ENCODE data around the gene CD2.

CD2 gene, protein sequence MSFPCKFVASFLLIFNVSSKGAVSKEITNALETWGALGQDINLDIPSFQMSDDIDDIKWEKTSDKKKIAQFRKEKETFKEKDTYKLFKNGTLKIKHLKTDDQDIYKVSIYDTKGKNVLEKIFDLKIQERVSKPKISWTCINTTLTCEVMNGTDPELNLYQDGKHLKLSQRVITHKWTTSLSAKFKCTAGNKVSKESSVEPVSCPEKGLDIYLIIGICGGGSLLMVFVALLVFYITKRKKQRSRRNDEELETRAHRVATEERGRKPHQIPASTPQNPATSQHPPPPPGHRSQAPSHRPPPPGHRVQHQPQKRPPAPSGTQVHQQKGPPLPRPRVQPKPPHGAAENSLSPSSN

DNA sequence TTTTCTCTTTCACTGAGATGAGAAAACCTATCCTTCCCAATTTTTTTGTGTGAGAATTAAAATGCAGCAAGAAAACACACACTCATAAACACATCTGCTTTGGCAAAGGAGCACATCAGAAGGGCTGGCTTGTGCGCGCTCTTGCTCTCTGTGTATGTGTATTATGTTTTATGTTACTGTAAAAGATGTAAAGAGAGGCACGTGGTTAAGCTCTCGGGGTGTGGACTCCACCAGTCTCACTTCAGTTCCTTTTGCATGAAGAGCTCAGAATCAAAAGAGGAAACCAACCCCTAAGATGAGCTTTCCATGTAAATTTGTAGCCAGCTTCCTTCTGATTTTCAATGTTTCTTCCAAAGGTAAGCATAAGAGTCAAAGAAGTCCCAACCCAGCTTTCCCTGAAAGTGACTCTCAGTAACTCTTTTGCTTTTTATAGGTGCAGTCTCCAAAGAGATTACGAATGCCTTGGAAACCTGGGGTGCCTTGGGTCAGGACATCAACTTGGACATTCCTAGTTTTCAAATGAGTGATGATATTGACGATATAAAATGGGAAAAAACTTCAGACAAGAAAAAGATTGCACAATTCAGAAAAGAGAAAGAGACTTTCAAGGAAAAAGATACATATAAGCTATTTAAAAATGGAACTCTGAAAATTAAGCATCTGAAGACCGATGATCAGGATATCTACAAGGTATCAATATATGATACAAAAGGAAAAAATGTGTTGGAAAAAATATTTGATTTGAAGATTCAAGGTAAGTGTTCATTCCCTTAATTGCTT is at the start of gene CD2:
Gene CD2, plus strand, starts transcription at position 233 of the 780 bp plus-strand sequence. Its CDS starts 63 bp downstream, at position 296.
- DNase-seq (ENCODE audit: low read depth), result no peak

DNA sequence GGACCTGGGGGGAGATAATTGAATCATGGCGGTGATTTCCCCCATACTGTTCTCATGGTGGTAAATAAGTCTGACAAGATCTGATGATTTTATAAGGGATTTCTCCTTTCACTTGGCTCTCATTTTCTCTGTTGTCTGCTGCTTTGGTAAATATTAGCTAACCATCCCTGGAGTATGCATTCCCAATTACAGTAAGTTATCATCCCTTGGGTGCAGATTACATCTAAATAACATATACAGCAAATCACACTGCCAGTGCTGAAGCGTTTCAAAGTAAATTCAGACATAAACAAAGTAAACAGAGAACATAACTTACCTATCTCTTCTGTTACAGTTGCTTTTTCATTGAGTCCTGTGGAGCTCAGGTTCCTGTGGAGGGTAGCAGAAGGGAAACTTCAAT is 48.1 kb upstream of the CD2 start:
- DNase-seq (ENCODE audit: low read depth), result no peak

DNA sequence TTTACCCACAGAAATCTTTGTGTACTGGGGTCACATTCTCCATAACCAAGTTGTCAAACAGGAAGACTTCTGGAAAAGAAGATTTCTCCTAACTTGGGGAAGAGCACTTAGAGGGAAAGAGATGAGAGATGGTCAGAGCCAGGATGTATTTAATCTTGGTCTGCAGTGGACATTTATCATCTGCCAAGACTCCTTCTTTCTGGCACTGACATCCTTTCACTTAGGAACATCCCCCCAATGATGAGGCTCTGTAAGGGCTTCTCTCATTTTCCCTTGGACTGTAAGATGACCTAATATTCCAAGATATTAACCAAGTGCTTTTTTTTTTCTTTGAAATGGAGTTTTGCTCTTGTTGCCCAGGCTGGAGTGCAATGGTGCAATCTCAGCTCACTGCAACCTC is 47.4 kb upstream of the CD2 start:
- no peak for DNase-seq (ENCODE audit: low read depth)

DNA sequence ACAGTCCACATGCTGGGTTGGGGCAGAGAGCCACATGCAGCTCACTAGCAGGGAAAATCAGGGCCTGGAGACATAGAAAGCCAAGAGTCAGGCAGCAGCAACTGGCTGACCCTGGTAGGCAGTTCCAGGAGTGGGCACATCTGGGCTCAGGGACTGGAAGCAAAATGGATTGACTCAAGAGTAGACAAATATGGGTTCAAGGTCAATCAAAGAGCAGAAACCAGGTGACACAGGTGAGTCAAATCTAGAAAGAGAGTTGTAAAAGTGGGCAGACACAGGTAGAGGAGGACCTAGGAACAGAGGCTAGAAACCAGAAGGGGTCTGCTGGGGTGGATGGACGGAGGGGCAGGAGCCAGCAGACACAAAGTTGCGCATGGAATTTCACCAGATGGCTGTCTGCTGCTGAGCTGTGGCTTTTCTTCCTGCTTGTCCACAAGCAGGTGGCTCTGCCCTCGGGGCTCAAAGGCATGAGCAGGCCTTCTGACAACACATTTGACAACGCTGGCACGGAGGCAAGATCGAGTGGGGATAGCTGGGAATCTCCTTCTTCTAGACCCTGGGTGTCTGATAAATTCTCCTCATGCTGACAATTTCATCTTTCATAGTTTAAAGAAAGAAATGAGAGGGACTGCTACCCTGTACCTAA is 45.9 kb upstream of the CD2 start:
- no peak for DNase-seq (ENCODE audit: low read depth)

DNA sequence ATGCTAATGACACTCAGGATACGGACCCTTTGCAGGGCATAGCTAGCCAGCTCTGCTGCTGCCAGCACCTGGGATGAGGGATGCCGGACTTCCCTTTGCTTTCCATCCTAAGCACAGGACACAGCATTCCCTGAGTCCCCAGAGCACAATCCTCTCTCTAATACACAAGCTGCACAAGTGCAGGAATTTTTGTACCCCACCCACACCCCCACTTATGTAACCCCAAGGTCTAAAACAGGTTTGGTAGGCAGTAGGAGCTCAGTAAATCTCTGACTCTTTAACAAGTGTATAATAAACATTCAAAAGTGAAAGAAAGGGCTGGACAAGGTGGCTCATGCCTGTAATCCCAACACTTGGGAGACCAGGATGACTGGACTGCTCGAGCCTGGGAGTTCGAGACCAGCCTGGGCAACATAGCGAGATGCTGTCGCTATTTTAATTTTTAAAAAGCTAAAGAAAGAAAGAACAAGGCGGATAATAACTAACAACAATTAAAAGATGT is 44.5 kb upstream of the CD2 start:
- DNase-seq (ENCODE audit: low read depth), result no peak

DNA sequence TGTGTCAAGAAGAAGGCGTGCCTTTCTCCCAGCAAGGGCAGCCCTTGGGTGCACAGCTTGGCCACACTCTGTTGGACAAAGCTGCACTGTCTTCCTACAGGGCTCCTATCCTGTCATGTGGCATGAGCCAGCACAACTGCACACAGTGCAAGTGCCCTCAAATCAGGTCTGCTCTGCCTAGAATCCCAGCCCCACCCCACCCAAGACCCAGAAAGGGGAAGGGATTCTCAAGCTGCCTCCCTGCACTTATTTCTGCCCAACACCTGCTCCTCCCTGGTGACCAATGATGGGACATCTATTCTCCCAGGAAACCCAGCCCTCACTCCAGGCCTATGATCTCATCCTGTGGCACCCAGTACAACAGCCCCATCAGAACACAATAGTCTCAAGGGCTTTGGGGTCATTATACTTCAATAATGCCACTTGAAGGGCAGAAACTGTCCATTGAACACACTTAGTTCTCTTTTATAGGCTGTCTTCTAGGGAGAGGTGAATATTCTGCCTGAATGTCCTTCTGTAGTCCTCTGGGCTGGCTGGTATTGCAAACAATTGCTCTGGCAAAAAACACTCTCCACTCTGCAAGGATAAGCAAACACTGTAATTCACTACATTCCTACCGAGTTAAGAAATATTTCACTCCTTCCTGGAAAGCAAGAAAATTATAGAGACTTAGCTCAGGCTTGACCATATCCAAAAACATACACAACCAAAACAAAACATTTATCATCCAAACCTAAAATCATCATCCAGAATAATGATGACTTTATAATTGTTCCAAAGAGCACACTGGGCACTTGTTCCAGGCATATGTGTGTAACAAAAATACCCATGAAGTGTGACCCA is 43.6 kb upstream of the CD2 start:
- DNase-seq (ENCODE audit: low read depth), result no peak

DNA sequence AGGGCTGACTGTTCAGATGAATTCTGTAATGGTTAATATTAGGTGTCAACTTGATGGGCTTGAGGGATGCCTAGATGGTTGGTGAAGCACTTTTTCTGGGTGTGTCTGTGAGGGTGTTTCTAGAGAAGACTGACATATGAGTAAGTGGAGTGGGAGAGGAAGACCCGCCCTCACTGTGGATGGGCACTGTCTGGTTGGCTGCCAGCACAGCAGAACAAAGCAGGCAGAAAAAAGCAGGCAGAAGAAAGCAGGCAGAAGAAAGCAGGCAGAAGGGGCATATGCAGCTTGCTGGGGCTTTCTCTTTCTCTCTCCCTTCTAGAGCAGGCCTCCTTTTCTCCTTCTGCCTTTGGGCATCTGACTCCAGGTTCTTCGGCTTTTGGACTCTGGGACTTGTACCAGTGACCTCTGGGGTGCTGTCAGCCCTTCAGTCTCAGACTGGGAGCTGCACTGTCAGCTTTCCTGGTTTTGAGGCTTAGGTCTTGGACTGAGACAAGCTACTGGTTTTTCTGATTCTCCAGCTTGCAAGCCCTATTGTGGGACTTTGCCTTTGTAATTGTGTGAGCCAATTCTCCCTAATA is 42.9 kb upstream of the CD2 start:
- DNase-seq (ENCODE audit: low read depth), result no peak

DNA sequence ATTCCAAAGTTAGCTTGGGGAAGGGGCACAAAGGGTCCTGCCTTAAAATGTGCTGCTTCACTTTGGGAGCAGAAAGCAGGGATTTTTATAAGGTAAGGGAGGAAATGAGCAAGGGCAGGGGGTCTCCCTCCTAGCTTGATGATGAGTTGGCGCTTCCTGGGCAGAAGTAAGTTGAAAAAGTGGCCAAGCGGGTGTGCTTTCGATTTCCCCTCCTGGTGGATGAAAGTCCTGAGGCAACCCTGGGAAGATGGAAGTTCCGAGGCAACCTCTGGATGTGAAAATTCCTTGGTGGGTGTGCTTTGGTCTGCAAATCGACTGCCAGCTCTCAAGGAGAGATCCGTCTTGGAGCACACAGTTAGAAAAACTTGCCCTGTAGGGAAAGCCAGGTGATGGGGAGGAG is 41.7 kb upstream of the CD2 start:
- DNase-seq (ENCODE audit: low read depth), result no peak

DNA sequence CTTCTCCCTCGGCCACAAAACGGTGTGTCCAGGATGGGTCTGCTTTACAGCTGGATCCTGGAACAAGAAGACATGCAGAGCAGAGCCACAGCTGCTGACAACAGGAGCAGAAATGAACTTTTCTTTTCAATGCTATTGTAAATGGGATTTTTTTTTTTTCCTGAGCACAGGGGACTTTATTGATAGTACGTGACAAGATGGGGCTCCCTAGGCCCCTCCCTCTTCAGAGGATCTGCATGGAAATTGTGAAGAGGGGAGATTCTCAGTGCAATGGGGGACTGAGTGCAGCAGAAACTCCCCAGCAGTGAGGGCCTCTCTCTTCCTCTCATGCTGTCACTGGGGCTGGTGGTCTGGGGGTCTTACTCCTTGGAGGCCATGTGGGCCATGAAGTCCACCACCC is 40.8 kb upstream of the CD2 start:
- DNase-seq (ENCODE audit: low read depth), result no peak

DNA sequence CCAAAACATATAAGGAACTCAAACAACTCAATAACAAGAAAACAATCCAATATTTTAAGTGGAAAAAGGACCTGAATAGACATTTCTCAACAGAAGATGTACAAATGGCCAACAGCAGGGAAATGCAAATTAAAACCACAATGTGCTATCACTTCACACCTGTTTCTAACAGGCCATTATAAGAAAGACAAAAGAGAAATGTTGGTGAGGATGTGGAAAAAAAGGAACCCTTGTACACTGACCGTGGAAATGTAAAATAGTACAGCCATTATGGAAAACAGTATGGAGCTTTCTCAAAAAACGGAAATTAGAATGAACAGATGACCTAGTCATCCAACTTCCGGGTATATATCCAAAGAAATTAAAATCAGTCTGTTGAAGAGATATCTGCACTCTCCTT is 37.8 kb upstream of the CD2 start:
- no peak for DNase-seq (ENCODE audit: low read depth)

DNA sequence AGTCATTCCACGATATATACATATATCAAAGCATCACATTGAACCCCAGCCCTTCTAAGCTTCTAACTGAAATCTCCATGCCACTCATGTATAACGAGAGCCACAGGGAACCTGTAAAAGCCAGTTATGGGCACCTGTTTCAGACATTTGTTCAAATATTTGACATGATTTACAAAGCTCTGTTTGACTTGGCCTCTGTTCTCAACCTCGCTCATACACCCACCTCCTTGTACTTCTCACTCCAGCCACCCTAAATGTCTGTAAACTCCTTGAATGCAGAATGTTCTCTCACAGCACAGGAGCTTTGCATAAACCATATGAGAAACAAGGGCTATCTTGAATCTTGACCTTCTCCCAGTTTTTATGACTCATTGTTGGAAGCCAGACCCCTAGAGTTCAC is 36.9 kb upstream of the CD2 start:
- no peak for DNase-seq (ENCODE audit: low read depth)

DNA sequence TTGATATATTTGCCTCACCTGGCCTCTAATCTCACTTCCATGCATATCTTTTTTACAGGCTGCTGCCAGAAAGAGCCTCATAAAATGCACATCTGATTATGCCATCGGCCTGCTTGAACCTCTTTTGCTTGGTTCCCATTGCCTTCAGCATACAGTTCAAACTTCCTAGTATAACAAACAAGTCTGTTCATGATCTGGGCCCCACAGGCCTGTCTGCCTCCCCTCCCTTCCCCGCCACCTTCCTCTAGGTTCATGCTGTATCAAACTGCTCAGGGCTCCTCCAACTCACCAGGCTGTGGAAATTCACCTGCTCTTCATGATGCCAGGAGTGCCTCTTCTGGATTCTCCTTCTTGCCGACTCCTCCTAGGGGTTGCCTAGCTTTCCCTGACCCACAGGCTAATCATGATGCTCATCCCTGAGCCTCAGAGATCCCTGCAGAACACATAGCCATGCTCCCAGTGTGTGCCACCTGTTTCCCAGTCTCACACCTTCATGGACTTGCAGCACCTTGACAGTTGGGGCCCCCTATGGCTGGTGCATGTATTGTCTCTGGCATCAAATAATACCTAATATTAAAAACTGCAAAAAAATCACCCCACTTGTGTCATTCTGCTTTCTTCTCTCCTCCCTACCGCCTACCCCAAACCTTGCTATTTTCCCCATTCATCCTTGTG is 33.7 kb upstream of the CD2 start:
- no peak for DNase-seq (ENCODE audit: low read depth)

DNA sequence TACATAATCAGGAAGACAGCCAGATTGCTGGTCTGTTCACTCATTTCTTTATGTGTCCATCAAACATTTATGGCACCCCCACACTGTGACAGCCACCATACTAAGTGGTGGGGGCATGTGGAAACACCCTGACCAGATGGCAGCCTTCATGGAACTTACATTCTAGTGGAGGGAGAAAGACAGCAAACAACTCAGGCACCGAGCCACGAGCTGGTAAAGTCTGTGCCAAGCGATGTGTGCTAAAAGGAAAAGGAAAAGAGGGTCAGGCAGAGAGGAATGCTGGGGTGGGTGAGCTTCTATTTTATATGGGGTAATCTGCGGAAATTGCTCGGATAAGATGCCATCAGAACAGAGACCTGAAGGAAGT is 33.2 kb upstream of the CD2 start:
- no peak for DNase-seq (ENCODE audit: low read depth)

DNA sequence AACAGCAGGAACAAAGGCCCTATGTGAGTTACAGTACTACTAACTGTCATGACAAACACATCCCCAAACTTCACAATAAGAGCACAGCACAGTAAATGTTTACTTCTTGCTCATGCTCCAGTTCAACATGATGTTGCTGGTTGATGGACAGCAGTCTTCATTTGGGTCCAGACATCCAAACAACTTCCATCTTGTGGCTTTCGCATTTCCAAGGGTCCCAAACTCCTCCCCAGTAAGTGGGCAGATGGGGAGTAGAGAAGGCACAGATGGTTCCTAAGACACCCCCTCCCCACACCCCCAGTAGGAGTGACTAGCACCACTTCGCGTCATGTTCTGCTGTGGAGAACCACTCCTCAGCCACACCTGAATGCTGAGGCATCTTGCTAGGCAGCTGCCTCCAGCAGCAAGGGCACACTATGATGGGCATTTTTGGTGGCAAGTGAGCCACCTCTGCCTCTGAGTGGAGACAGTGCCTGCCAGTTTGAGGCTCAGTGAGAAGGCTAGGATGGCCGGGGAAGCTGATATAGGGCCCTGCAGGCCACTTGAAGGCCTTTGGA is 32.7 kb upstream of the CD2 start:
- DNase-seq (ENCODE audit: low read depth), result no peak

DNA sequence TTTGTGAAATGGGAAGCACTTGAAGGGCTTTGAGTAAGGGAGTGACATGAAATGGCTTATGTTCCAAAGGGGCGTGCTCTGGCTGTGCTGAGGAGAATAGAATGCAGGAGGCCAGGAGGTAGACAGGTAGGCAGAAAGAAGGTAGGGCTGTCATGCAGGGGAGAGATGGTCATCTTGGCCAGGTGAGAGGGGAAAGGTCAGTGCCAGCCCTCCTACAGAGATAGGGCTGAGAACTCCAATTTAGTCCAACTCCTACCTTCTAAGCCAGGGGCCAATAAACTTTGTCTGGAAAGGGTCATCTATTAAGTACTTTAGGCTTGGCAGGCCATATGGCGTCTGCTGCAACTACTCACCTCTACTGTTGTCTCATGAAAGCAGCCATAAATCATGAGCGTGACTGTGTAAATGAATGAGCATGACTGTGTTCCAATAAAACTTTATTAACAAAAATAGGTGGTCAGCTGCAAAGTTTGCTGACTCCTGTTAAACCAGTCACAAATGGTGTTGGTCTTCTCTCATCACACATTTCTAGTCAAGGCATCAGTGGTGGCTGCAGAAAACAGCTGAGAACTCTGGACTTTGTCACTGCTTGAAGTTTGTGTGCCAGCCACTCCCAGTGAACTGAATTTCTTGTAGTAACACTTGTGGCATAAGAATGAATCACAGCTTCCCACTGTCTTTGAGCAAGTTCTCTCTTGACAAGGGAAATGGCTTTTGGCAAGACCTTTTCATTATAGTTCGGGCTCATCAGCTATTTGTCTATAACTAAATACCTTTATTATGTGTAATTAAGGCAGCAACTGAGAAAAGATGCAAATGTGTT is 32.0 kb upstream of the CD2 start:
- no peak for DNase-seq (ENCODE audit: low read depth)

DNA sequence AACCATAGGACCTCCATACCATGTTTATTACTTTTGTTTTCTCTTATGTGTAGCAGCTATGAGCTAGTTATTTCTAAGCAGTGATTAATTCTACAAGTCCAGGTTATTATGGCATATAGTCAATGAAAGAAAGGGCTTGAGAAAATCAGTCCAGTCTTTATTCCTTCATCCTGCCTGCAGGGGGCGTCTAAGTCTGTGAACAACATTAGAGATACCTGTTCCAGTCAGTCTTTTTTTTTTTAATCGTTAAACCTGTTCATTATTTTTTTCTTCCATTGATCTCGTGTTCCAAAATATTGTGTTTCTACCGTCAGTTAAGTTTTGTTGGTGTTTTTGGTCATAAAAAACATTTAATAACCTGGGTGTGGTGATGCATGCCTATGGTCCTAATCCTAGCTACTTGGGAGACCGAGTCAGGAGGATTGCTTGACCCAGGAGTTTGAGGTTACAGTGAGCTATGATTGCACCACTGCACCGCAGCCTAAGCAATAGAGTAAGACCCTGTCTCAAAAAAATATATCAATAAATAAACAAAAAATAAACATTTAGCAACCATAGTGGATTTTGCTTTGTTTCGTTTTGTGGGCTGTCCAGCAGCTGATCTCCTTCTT is 29.4 kb upstream of the CD2 start:
- peak; percentile 17 for DNase-seq (ENCODE audit: low read depth)

DNA sequence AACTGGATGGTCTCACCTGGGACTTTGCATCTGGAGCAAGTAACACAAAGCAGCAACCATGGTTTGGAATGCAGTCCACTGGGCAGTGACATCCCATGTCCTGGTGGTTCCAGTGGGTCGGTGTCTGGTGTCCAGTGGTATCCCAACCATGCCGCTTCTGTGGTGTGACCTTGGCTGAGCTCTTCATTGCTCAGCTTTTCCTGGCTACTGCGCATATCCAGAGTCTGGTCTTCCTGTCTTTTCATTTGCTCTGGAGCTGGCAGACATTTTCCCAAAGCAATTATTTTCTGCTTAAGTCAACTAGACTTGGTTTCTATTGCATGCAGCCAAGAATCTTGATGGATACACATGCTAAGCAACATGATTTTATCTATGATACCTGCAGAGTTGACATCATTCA is 28.4 kb upstream of the CD2 start:
- no peak for DNase-seq (ENCODE audit: low read depth)

DNA sequence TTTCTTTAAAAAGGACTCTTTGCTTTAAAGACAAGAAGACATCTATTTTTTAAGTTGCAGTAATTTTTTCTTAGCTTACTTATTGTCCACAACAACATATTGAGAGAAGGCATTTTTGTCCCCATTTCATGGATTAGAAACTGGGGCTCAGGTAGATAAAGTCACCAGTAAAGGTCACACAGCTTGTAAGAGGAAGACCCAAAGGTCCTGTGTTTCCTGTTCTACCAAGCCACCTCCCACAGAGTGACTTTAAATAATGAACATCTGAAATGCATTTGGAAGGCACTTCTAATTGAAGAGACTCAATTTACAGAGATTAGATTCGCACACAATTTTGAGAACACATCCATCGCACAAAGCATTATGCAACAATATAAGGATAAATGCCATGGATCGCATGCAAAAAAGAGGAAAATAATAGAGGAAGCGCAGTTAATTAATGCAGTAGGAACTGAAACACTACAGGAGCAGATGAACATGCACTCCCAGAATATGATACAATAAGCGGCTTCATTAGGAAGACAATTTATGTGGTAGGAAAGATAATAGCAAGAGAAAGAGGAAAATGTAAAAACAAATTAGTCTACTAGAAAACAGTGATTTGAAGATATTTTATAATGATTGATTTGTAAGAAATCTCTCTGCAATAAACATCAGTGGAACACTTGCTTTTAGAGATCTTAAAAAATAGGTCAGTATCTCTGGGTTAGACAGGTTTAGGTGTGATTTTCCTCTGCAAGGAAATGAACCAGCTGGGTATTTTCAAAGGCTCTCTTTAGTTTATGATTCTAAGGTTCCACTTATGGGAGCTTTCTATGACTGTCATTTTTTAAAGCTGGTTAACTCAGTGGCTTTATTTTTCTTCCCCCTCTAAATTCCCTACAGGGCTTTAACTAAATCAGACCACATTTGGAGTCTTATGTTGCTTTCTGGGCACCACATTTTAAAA is 27.1 kb upstream of the CD2 start:
- DNase-seq (ENCODE audit: low read depth), result no peak
